GM21576 (cell line): ENCODE results near the gene BNC2.

Source experiments
- ATAC-seq: cut with Tn5 transposase; IDR thresholded peaks from one replicate; pipeline ENCODE4 v1.9.1; 2021; ENCODE audit warnings: mild to moderate bottlenecking, moderate library complexity; ENCODE audit not compliant: unreplicated experiment

The BNC2 gene

GRCh38 chr9:16396389-16396788 lies 474.1 kb downstream of the BNC2 start:
- ATAC-seq = no peak

- no peak for ATAC-seq
These were observed 479.1 kb downstream of the BNC2 start for GRCh38 chr9:16391369-16391768.

GRCh38 chr9:16387382-16387781 lies 483.1 kb downstream of the BNC2 start:
- no peak for ATAC-seq

GRCh38 chr9:16386827-16387077 lies 483.7 kb downstream of the BNC2 start:
- ATAC-seq = no peak

- no peak for ATAC-seq
These were observed 484.3 kb downstream of the BNC2 start for GRCh38 chr9:16386007-16386826.

- no peak for ATAC-seq
These were observed 484.9 kb downstream of the BNC2 start for GRCh38 chr9:16385590-16385989.

GRCh38 chr9:16384993-16385392 lies 485.5 kb downstream of the BNC2 start:
- no peak for ATAC-seq

- ATAC-seq = no peak
These were observed 493.2 kb downstream of the BNC2 start for GRCh38 chr9:16377311-16377710.

GRCh38 chr9:16371306-16371705 lies 499.2 kb downstream of the BNC2 start:
- no peak for ATAC-seq

GRCh38 chr9:16370647-16371046 lies 499.8 kb downstream of the BNC2 start:
- no peak for ATAC-seq

- no peak for ATAC-seq
These were observed 501.0 kb downstream of the BNC2 start for GRCh38 chr9:16369427-16369826.

- no peak for ATAC-seq
These were observed 502.0 kb downstream of the BNC2 start for GRCh38 chr9:16368237-16369087.

- ATAC-seq = no peak
These were observed 502.8 kb downstream of the BNC2 start for GRCh38 chr9:16367605-16368231.

GRCh38 chr9:16364347-16364746 lies 506.1 kb downstream of the BNC2 start:
- ATAC-seq = no peak

- no peak for ATAC-seq
These were observed 506.6 kb downstream of the BNC2 start for GRCh38 chr9:16363916-16364315.

- no peak for ATAC-seq
These were observed 507.2 kb downstream of the BNC2 start for GRCh38 chr9:16363073-16363781.

- no peak for ATAC-seq
These were observed 508.5 kb downstream of the BNC2 start for GRCh38 chr9:16361939-16362338.

GRCh38 chr9:16361118-16361517 lies 509.4 kb downstream of the BNC2 start:
- no peak for ATAC-seq

GRCh38 chr9:16360247-16360646 lies 510.2 kb downstream of the BNC2 start:
- ATAC-seq = no peak
